Fibroblast of skin of right biceps (primary cell): ENCODE measurements around the gene PPM1L.
A peak's percentile ranks its signal among the peaks of the same experiment; 100 is the strongest.
"Not testable (repeated sequence)": the region's sequence is repeated elsewhere in the genome, so short reads cannot be mapped to it uniquely, and the experiment has no call there.

ENCODE experiments used
- DNase-seq: peaks from one replicate; pipeline ENCODE4 v3.0.0-alpha.2; 2013

PPM1L gene

GRCh38 chr3:160755776-160756304 lies at the start of gene PPM1L:
Gene PPM1L, plus strand, starts transcription at chr3:160756231.
- peak; percentile 56 for DNase-seq

DNA sequence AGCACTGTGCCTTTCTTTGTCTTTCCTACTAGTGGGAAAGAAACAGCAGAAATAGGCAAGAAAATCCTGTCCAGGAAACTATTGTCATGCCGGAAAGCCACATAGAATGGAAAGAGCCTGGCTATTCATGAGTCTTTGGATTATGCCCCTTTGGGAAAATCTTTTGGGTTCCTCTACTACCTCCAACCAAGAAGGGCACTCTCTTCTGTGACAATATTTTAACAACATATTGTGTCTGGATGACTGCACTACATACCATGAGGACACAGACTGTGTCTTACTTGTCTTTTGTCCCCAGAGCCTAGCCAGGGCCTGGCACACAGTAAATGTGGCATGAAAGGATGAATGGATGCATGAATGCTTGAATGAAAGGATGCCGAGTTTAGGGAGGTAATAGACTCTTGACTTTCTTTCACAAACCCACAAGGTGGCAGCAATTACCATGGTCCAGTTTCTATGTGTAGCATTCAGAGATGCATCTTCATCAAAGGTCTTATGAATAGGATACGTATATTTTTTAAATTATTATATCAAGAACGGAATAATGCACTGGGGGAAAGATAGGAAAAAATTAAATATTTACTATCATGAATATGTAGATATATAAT lies 48.7 kb upstream of the PPM1L start:
- peak; percentile 45 for DNase-seq

DNA sequence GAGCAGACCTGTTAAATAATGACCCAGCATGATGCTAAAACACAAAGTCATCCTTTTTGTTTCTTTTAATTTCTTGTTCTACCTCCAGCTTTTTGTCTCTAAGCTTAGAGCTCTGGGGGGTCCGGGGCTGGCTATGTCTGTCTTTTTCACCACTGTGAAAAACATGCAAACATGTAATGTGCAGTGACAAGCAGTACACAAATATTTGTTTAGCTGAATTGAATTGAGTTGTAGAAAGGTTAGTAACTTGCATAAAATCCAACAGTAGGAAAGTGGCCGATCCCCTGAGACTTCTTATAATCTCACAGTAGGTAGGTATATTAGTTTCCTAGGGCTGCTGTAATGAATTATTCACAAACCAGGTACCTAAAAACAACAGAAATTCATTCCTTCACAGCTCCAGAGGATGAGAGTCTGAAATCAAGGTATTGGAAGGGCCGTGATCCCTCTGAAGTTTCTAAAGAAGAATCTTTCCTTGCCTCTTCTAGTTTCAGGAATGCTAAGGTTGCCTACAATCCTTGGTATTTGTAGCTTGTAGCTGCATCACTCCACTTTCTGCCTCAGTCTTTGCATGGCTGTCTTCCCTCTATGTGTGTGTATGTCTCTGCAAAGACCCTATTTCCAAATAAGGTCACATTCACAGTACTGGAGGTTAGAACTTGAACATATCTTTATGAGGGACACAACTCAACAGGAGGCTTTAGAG lies 46.4 kb upstream of the PPM1L start:
- no peak for DNase-seq

DNA sequence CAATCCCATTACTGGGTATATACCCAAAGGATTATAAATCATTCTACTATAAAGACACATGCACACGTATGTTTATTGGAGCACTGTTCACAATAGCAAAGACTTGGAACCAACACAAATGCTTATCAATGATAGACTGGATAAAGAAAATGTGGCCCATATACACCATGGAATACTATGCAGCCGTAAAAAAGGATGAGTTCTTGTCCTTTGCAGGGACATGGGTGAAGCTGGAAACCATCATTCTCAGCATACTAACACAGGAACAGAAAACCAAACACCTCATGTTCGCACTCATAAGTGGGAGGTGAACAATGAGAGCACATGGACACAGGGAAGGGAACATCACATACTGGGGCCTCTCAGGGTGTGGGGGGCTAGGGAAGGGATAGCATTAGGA lies 42.9 kb upstream of the PPM1L start:
- DNase-seq = not testable (repeated sequence)

DNA sequence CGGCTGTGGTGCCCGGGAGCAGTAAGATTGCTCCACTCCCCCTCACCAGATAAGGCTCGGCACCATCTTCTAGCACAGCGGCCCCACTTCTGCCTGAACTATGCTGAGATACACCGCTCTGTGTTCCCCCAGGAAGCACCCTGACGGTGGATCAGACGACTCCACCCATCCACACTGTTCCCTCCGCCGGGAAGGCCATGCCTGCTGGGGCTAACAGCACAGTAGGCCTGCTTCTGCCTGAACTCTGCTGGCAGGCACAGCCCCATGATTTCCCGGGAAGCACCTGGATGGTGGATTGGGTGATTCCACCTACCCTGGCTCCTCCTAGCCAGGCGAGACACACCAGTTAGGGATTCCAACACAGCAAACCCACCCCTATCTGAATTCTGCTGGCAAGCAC lies 36.3 kb upstream of the PPM1L start:
- no peak for DNase-seq

- DNase-seq = no peak
Observed at GRCh38 chr3:160720123-160720746, 35.8 kb upstream of the PPM1L start.

- no peak for DNase-seq
Observed at GRCh38 chr3:160722331-160722730, 33.7 kb upstream of the PPM1L start.

DNA sequence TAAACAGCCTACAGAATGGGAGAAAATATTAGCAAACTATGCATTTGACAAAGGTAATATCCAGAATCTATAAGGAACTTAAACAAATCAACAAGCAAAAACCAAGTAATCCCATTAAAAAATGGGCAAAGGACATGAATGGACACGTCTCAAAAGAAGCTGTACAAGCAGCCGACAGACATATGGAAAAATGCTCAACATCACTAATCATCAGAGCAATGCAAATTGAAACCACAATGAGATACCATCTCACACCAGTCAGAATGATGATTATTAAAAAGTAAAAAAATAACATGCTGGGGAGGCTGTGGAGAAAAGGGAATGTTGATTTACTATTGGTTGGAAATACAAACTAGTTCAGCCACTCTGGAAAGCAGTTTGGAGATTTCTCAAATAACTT lies 30.7 kb upstream of the PPM1L start:
- peak; percentile 7 for DNase-seq

DNA sequence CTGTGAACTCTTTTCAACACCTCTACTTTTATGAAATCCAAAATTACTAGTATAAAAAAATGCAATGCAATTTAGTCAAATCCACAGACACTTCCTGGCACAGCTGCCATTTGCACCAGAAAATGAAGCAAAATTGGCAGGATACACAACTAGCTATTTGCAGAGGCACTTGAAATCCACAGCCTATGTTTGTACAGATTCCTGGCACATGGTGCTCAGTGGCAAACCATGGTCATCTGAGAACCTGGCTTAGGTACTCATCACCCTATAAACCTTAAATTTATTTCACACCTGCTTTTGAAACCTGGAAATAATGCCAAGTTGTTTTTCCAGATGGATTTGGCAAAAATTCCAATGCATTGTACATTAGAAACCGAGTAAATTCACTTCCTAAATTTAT lies 20.2 kb upstream of the PPM1L start:
- no peak for DNase-seq

- no peak for DNase-seq
Observed at GRCh38 chr3:160738048-160738447, 18.0 kb upstream of the PPM1L start.

DNA sequence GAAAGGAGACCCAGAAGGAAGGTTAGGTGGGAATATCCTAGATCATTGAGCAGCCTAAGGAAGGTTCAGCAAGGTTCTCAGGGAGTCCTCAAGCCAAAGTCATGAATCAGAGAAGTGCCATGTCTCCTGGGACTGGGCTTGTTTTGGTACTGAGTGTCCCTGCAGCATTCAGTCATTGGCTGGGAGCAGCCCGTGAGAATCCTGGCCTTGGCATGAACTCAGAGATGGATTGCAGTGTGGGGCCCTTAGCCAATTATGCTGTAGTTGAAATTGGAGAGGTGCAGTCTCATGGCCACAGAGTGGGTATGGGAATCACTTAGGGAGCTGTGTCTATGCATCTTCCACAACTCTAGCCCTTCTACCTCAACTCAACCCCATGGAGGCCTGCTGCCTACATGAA lies 17.0 kb upstream of the PPM1L start:
- DNase-seq = peak; percentile 41

- DNase-seq = no peak
Observed at GRCh38 chr3:160746976-160747375, 9.1 kb upstream of the PPM1L start.

DNA sequence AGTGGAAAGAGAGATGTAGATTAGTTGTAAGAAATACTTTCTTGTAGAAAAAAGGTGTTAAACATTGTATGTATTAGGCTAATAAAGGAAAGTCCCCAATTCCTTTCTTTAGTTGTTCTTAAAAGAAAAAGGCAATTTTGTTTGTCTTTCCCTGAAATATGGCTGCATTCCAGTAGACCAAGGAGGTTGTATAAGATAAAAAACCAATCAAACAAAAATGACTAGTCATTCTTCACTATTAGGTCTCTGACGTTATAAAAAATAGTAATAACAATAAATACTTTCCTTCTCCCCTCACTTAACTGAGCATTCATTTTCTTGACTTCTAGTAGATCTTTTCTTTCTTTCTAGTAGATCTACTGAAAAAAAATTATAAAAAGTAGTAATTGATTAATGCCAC lies 8.6 kb upstream of the PPM1L start:
- DNase-seq = no peak

DNA sequence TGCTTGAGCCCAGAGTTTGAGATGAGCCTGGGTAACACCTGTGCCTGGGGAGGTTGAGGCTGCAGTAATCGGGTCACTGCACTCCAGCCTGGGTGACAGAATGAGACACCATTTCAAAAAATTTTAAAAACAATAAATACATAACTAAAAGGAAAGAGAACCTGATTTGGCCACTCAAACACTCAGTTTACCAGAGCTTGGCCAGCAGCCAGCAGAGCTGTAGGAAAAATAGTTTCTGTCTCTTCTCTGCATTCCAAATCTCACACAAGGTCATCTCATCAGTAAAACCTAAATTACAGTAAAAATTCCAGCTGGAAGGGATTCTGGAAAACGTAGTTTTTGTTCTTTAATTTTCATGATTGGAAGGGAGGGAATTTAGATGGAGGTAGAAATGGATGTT lies 7.8 kb upstream of the PPM1L start:
- no peak for DNase-seq

- DNase-seq = no peak
Observed at GRCh38 chr3:160748787-160749186, 7.2 kb upstream of the PPM1L start.

DNA sequence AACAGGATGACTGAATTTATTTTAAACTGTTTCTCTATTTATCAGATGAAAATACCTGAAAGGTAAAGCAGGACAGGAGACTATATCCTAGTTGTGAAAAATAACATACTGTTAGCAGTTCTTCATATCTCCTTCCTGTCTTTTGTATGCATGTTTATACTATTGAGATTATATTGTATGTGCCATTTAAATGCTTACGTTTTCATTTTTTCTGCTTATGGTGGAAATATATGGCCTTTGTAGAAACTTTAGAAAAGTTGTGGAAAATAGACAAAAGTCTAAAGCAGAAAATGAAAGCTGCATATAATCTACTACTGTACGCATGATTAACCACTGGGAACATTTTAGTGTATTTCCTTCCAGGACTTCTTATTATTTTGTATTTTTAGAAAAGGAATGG lies 2.1 kb upstream of the PPM1L start:
- DNase-seq = no peak

- peak; percentile 43 for DNase-seq
Observed at GRCh38 chr3:160754371-160754854, 1.6 kb upstream of the PPM1L start.

- peak; percentile 94 for DNase-seq
Observed at GRCh38 chr3:160754855-160755747, 930 bp upstream of the PPM1L start.

DNA sequence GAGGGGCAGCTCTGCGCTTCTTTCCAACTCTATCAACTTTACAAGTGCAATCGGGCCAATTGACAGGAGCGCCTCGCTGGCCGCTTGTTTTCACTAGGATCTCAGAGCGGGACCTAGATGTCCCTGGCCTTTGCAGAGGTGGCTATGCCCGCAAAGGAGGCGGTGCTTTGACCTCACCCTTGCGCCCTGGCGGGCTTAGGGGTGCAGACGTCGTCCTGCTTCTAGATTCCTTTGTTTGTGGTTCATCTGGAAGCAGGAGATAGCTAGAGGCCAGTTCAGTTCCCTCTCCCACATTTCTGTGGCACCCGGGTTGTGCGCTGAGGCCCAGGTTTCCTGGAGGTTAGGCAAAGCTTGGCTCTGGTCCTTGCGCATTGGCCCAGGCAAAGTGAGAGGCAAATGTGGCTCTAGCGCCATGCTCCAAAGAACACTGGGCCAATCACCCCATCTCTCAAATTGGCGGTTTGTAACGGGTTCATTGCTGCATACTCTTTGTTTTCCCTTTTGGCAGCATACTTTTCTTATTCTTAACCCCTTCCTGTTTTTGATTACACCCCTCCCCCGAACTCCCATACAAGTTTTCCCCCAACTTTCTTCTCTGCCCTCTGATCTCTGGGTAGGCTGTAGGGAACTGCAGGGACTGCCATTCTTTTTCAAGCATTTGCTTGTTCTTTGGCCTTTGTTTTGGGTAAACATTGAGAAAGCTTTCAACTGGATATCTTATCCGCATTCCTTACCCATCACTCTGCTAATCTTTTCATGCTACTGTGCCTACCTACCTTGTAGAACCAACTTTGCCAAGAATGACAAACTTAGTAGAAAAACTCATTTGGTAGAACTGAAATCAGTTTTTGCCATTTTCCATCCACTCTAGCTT lies 1.4 kb downstream of the PPM1L start:
- DNase-seq = no peak

DNA sequence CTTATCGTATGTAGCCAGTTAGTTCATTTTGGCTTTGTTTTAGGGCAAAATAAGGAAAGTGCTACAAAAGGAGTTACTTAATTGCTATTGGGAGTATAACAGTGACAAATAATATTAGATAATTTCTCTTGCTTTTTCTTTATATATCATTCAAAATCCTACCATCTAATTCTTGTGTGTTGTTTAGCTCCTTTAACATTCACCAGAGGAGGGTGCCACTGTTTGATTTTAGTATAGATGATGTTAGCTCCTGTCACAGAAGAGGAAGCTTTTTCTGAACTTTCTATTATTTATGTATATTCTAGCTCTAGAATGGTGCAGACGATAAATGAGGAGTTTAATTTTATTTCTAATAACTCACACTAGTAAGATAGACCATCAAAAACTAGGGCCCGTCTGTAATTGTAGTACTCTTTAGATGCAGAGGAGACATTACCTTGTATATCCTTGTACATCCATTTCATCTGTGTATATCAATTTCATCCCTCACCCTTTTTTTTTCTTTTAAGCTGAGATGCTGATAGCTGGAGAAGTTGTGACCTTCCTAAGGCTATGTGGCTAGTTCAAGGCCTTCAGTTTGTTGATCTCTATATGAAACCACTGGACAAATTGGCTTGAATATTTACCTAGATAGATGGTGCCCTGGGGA lies 3.0 kb downstream of the PPM1L start:
- no peak for DNase-seq

DNA sequence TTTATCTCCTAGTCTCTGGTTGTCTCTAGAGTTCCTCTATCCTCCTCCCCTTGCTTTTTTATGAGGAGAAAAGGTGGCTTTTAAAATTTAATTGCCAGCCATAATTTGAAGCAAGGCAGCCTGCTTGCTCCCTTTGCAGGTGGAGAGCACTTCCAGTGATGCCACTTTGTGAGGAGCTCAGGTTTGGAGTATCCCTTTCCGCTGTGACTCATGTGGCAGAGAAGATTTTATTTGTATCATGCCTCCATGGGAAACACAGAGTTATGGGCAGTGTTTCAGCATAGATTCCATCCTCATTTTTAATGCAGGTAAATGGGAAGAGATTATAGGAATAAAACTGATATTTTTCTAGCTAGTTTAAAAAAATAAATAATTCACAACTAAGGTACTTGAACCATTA lies 7.0 kb downstream of the PPM1L start:
- no peak for DNase-seq
